Coronary artery (tissue), 2 donors: ENCODE measurements around the gene CERS5.

Source experiments
- DNase-seq: peaks from one replicate; pipeline ENCODE4 v3.0.0-alpha.2; 2017; ENCODE audit warnings: low spot score
- H3K27ac ChIP-seq, 2 donors: fragments of 200-600 bp; sonication (generic); one replicate each; pipeline ENCODE4 v1.5.1; 2016 to 2019
- H3K4me3 ChIP-seq: fragments of 200-600 bp; sonication (generic); 2 replicates; pipeline ENCODE4 v1.5.1; 2016; ENCODE audit warnings: mild to moderate bottlenecking, moderate library complexity
- TF ChIP-seq, protein P1 (sequence below): fragments of 200-600 bp; sonication (generic); IDR thresholded peaks from one replicate; pipeline ENCODE4 v1.5.1; 2019; ENCODE audit warnings: antibody characterized with exemption

Gene CERS5

DNA sequence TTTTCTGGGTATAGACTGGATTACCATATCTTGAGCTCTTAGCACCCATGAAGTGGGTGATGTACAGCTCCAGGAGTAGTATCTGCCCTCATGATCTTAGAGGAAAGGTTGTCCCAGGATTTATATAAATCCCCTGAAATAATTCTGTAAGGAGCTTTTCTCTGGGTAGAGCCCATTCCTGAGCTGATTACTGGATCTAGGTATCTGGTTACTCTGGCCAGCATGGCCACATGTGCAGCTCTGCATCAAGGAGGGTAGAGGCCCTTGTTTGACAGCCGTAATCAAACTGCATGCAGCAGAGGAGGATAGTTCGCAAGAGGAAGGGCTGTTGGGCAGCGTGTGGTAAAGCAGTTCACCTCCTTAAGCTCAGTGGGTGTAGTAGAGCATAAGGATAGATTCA is 46.6 kb downstream of the CERS5 start:
- Histone ChIP-seq H3K27ac (no peak overlapping the region), H3K4me3 (no peak overlapping the region)
- TF ChIP-seq, protein P1, sequence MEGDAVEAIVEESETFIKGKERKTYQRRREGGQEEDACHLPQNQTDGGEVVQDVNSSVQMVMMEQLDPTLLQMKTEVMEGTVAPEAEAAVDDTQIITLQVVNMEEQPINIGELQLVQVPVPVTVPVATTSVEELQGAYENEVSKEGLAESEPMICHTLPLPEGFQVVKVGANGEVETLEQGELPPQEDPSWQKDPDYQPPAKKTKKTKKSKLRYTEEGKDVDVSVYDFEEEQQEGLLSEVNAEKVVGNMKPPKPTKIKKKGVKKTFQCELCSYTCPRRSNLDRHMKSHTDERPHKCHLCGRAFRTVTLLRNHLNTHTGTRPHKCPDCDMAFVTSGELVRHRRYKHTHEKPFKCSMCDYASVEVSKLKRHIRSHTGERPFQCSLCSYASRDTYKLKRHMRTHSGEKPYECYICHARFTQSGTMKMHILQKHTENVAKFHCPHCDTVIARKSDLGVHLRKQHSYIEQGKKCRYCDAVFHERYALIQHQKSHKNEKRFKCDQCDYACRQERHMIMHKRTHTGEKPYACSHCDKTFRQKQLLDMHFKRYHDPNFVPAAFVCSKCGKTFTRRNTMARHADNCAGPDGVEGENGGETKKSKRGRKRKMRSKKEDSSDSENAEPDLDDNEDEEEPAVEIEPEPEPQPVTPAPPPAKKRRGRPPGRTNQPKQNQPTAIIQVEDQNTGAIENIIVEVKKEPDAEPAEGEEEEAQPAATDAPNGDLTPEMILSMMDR = no peak
- peak; percentile 22 for DNase-seq

DNA sequence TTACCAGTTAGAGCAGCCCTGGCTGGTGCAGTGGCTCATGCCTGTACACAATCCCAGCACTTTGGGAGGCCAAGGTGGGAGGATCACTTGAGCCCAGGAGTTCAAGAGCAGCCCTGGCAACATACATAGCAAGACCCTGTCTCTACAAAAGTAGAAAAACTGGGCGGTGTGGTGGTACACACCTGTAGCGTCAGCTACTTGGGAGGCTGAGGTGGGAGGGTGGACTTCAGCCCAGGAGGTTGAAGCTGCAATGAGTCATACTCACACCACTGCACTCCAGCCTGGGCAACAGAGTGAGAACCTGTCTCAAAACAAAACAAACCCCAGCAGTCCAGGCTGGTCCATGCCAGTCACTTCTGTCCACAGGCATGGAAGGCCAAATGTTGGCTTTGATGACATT is 47.8 kb downstream of the CERS5 start:
- peak; percentile 40 for DNase-seq
- H3K4me3 ChIP-seq = no peak overlapping the region
- TF ChIP-seq, protein P1 = no peak
- H3K27ac ChIP-seq = no peak overlapping the region

GRCh38 chr12:50117057-50117622 is 50.0 kb downstream of the CERS5 start:
- DNase-seq = peak; percentile 68
- peak overlapping the region; percentile 46 to 64 for H3K27ac ChIP-seq
- H3K4me3 ChIP-seq = no peak overlapping the region
- TF ChIP-seq, protein P1 = no peak

DNA sequence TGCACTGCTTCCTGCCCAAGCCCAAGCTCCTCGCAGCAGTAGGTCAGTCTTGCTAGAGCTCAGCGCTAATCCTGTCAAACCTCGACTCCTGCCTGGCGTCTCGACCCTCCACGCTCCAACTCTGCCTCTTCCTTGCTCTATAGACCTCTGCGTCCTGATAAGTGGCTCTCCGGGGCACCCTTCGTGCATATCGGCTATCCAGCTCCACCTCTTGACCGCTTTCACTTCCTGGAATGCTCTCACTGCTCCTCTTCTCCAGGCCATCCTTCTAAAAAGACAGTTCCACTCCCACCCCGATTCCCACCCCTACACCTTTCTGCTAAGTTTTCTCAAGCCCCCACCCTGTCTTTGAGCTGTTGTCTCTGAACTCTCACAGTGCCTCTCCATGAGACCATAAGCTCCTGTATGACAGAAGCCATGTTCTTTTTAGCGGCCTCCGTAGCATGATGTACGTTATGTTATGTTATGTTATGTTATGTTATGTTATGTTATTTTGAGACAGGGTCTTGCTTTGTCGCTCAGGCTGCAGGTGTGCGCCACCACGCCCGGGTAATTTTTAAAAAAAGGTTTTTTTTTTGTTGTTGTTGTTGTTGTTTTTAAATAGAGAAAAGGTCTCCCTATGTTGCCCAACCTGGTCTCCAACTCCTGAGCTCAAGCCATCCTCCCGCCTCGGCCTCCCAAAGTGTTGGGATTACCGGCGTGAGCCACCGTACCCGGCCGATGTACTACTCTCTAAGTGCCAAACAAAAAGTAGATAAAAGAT is 54.5 kb downstream of the CERS5 start:
- H3K27ac ChIP-seq = peak overlapping the region; percentile 91 to 97
- peak overlapping the region; percentile 80 for H3K4me3 ChIP-seq
- TF ChIP-seq, protein P1 = no peak
- DNase-seq = no peak

GRCh38 chr12:50111693-50112455 is 55.3 kb downstream of the CERS5 start, which contains the start of gene COX14:
TSS of gene COX14 (plus strand) at chr12:50112236. CDS start at chr12:50120044, 7,808 bp downstream.
- TF ChIP-seq, protein P1 = peak; percentile 84

DNA sequence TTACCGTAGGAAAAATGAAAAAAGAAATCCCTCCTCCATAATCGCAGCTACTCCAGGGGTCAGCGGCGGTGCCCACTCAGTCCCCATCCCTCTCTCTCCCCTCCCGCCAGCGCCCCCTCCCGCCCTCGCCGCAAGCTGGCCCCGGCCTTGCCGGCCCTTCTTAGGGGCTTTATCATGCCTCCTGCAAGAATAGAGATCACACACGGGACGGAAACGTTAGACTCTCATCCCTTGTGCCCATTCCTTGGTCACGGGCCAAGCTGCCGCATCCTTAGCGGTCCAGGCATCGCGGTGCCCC is 55.8 kb downstream of the CERS5 start:
- TF ChIP-seq, protein P1 = no peak
- no peak for DNase-seq
- peak overlapping the region; percentile 95 for H3K27ac ChIP-seq
- H3K4me3 ChIP-seq = peak overlapping the region; percentile 59

More at GRCh38 chr12:50111693-50112455, 55.3 kb downstream of the CERS5 start, which contains the start of gene COX14:
- peak within 1 kb of the TSS; percentile 80 for H3K4me3 ChIP-seq
- peak; percentile 100 for DNase-seq
- peak within 1 kb of the TSS; percentile 95 to 97 for H3K27ac ChIP-seq
